Measurements from ENCODE around the gene PTGFRN. TPM values are rescaled to one million over a fixed set of nuclear protein-coding genes. Genes with fewer than 3 reads are reported as not detected.

The PTGFRN gene
- total and polyA plus RNA-seq, 7 donors, result 0.79 to 8.1 (median 2.3) TPM

GRCh38 chr1:116962987-116963639, 53.4 kb downstream of the PTGFRN start:
- H3K27ac ChIP-seq, result no peak overlapping the region

DNA sequence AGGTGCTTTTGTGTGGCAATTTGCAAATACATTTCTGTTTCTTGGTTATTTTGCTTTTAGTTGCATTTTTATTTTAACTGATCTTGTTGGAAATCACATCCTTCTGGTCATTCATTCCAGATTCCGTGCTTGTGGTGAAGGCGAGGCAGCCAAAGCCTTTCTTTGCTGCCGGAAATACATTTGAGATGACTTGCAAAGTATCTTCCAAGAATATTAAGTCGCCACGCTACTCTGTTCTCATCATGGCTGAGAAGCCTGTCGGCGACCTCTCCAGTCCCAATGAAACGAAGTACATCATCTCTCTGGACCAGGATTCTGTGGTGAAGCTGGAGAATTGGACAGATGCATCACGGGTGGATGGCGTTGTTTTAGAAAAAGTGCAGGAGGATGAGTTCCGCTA, 57.1 kb downstream of the PTGFRN start:
- Histone ChIP-seq H3K4me3 (no peak overlapping the region), H3K27me3 (ENCODE audit: insufficient read depth in 3 of 3, low read length in 2 of 3) (no peaks in the 10 kb centered on the region), H3K9me3 (no peaks in the 10 kb centered on the region), H3K27ac (no peak overlapping the region), H3K4me1 (no peaks in the 10 kb centered on the region), H3K36me3 (ENCODE audit: insufficient read depth in 1 of 2, low read depth in 1 of 2) (no peaks in the 10 kb centered on the region)
- intact Hi-C loops (cut with DNase I), result no loop called here
- ATAC-seq (no peak), DNase-seq (no peak)
- TF ChIP-seq, protein P1, sequence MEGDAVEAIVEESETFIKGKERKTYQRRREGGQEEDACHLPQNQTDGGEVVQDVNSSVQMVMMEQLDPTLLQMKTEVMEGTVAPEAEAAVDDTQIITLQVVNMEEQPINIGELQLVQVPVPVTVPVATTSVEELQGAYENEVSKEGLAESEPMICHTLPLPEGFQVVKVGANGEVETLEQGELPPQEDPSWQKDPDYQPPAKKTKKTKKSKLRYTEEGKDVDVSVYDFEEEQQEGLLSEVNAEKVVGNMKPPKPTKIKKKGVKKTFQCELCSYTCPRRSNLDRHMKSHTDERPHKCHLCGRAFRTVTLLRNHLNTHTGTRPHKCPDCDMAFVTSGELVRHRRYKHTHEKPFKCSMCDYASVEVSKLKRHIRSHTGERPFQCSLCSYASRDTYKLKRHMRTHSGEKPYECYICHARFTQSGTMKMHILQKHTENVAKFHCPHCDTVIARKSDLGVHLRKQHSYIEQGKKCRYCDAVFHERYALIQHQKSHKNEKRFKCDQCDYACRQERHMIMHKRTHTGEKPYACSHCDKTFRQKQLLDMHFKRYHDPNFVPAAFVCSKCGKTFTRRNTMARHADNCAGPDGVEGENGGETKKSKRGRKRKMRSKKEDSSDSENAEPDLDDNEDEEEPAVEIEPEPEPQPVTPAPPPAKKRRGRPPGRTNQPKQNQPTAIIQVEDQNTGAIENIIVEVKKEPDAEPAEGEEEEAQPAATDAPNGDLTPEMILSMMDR (IDR thresholded peaks at IDR 0.05), result no peak
- whole genome bisulfite sequencing, 3 donors, result 80 to 92% (median 83%) methylated on average over 11 of the region's 11 CpGs

More at GRCh38 chr1:116962987-116963639, 53.4 kb downstream of the PTGFRN start:
- TF ChIP-seq, protein P1 (IDR thresholded peaks at IDR 0.05), result no peak
- ATAC-seq (no peak), DNase-seq (no peak)
- no peak overlapping the region for H3K4me3 ChIP-seq
- H3K36me3 ChIP-seq (ENCODE audit: insufficient read depth in 1 of 2, low read depth in 1 of 2), result no peaks in the 10 kb centered on the region
- 50 to 70% (median 55%) methylated on average over 4 of the region's 4 CpGs for WGBS, 3 donors
- H3K4me1 ChIP-seq, result no peaks in the 10 kb centered on the region
- H3K27me3 ChIP-seq (ENCODE audit: insufficient read depth in 3 of 3, low read length in 2 of 3), result no peaks in the 10 kb centered on the region
- H3K9me3 ChIP-seq, result no peaks in the 10 kb centered on the region
- intact Hi-C loops (cut with DNase I), result no loop called here

DNA sequence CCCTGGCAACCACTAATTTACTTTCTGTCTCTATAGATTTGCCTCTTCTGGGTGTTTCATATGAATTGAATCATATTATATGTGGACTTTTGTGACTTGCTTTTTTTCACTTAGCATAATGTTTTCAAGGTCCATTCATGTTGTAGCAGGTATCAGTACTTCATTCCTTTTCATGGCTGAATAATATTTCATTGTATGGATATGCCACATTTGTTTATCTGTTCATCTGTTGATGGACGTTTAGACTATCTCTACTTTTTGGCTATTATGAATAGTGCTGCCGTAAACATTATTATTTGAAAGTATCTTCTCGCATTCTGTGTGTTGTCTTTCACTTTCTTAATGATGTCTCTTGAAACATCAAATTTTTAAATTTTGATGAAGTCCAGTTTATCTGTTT, 59.0 kb downstream of the PTGFRN start:
- Histone ChIP-seq H3K36me3 (ENCODE audit: insufficient read depth in 1 of 2, low read depth in 1 of 2) (no peaks in the 10 kb centered on the region), H3K9me3 (no peaks in the 10 kb centered on the region), H3K4me3 (no peak overlapping the region), H3K27ac (no peak overlapping the region), H3K4me1 (no peaks in the 10 kb centered on the region), H3K27me3 (ENCODE audit: insufficient read depth in 3 of 3, low read length in 2 of 3) (no peaks in the 10 kb centered on the region)
- ATAC-seq (no peak), DNase-seq (no peak)
- WGBS, 3 donors, result 82 to 96% (median 89%) methylated on average over 3 of the region's 3 CpGs
- intact Hi-C loops (cut with DNase I), result no loop called here
- TF ChIP-seq, protein P1 (IDR thresholded peaks at IDR 0.05), result no peak

DNA sequence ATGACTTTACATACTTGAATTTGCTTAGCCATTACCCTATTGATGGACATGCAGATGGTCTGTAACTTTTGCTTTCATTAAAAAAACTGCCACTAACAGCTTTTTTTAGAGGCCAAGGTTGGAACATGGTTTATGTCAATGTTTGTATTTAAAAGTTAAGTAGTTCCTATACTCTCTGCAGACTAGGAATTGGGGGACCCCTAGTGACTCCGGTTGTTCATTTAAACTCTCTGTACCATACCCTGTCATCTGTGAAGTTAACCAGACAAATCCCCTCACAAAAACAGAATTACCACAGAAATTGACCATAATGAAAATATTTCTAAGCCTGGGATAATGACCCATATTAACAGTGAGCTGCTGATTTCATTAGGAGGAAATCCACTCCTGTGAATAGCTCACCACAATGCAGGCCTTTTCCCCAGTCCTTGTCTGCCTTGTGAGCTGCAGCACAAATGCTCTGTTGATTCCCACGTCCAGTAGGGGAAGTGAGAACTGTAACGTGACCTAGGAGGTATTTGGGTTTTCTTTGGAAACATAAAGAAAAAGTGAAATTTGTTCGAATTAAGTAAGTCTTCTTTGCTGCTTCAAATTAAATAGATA, 61.6 kb downstream of the PTGFRN start:
- intact Hi-C loops (cut with DNase I), result no loop called here
- Histone ChIP-seq H3K27ac (no peak overlapping the region), H3K4me3 (no peak overlapping the region), H3K9me3 (no peaks in the 10 kb centered on the region), H3K36me3 (ENCODE audit: insufficient read depth in 1 of 2, low read depth in 1 of 2) (no peaks in the 10 kb centered on the region), H3K4me1 (no peaks in the 10 kb centered on the region), H3K27me3 (ENCODE audit: insufficient read depth in 3 of 3, low read length in 2 of 3) (no peaks in the 10 kb centered on the region)
- TF ChIP-seq, protein P1 (IDR thresholded peaks at IDR 0.05), result no peak
- DNase-seq, result no peak
- WGBS, 3 donors, result 61 to 80% (median 72%) methylated on average over 4 of the region's 4 CpGs
- no peak for ATAC-seq

All from psoas muscle (tissue), 8 donors.